ENCODE measurements around the gene SLC8A2. TPM values are rescaled to one million over a fixed set of nuclear protein-coding genes. Genes with fewer than 3 reads are reported as not detected.
A peak's percentile ranks its signal among the peaks of the same experiment; 100 is the strongest.

SLC8A2 gene
- total and polyA plus RNA-seq, 10 of the 15 experiments (the other 5 are each of a cell fraction or from before 2014, with no cell fraction given): not detected

GRCh38 chr19:47435883-47436417 is 35.7 kb downstream of the SLC8A2 start:
- no peak overlapping the region for H3K27ac ChIP-seq (ENCODE audit: control insufficient read depth, insufficient read depth)
- peak; percentile 27; the same call in 2 of the 3 replicates for ATAC-seq
- no peaks in the 10 kb centered on the region for H3K79me2 ChIP-seq (ENCODE audit: control insufficient read depth, insufficient read depth, low read length)
- no peaks in the 10 kb centered on the region for H3K36me3 ChIP-seq (ENCODE audit: control insufficient read depth in 2 of 2, insufficient read depth in 2 of 2, low read length in 1 of 2)
- no peaks in the 10 kb centered on the region for H3K9me3 ChIP-seq (replicated peaks; ENCODE audit: control insufficient read depth, insufficient read depth, low read length)
- no peak overlapping the region for H3K9ac ChIP-seq (ENCODE audit: control insufficient read depth, insufficient read depth, low read length)
- no peak overlapping the region for H2AFZ ChIP-seq (ENCODE audit: control insufficient read depth, low read depth, low read length)
- BruUV-seq (replicated peaks): no TSS peak
- no peak for DNase-seq (ENCODE audit: low read depth, low spot score)
- intact Hi-C loops (cut with micrococcal nuclease; ENCODE audit: unreplicated experiment) (loop anchor here (1.0 to 2.0 kb wide), 4 partner anchors 47 to 271 kb away; partner anchors contain the start of gene NAPA), in situ Hi-C loops (cut with MboI) (loop anchor here (5.0 kb wide), 1 partner anchor 271 kb away; no protein-coding TSS in a partner anchor)
- H3K4me1 ChIP-seq (ENCODE audit: control insufficient read depth, insufficient read depth, low read length): no peaks in the 10 kb centered on the region; the same call in none of the 2 replicates
- 30% methylated on average over 6 of the region's 6 CpGs for WGBS (ENCODE audit: insufficient coverage, insufficient replicate concordance, low lambda C conversion rate, missing lambda C conversion rate)
- no peak overlapping the region for H3K4me2 ChIP-seq (ENCODE audit: control insufficient read depth, insufficient read depth)
- H3K4me3 ChIP-seq: no peak overlapping the region
- no peak for FAIRE-seq
- ChIA-PET POLR2A (interaction anchor here (0.5 to 1.1 kb wide), 4 partner anchors 139 to 1969 kb away, joined by 3 to 5 read pairs (median 4); no protein-coding TSS in a partner anchor), RAD21 (ENCODE audit: unreplicated experiment) (interaction anchor here (0.6 to 3.0 kb wide), 11 partner anchors 8 to 277 kb away, joined by 3 to 47 read pairs (median 8); partner anchors contain the start of genes EHD2, KPTN and NAPA), CTCF (interaction anchor here (0.6 to 9.9 kb wide), 17 partner anchors 8 to 355 kb away, joined by 3 to 163 read pairs (median 5); partner anchors contain the start of genes EHD2, KPTN and NAPA), SMC1A (ENCODE audit: uncharacterized antibody, unreplicated experiment) (interaction anchor here (1.0 to 3.4 kb wide), 6 partner anchors 7 to 270 kb away, joined by 3 to 49 read pairs (median 4); partner anchors contain the start of gene NAPA)
- no peak for TF ChIP-seq MYB (IDR thresholded peaks at IDR 0.05; ENCODE audit: borderline replicate concordance, low read depth, low read length)
- TF ChIP-seq FOS (IDR thresholded peaks at IDR 0.05; ENCODE audit: borderline replicate concordance, extremely low read depth, insufficient read length): no peak
- no peak for TF ChIP-seq PRDM15 (CRISPR knock-in tag; IDR thresholded peaks at IDR 0.05)
- TF ChIP-seq RAD51 (IDR thresholded peaks at IDR 0.05): no peak
- no peak for TF ChIP-seq CREB1 (IDR thresholded peaks at IDR 0.05; ENCODE audit: low read depth)
- TF ChIP-seq, protein P1, sequence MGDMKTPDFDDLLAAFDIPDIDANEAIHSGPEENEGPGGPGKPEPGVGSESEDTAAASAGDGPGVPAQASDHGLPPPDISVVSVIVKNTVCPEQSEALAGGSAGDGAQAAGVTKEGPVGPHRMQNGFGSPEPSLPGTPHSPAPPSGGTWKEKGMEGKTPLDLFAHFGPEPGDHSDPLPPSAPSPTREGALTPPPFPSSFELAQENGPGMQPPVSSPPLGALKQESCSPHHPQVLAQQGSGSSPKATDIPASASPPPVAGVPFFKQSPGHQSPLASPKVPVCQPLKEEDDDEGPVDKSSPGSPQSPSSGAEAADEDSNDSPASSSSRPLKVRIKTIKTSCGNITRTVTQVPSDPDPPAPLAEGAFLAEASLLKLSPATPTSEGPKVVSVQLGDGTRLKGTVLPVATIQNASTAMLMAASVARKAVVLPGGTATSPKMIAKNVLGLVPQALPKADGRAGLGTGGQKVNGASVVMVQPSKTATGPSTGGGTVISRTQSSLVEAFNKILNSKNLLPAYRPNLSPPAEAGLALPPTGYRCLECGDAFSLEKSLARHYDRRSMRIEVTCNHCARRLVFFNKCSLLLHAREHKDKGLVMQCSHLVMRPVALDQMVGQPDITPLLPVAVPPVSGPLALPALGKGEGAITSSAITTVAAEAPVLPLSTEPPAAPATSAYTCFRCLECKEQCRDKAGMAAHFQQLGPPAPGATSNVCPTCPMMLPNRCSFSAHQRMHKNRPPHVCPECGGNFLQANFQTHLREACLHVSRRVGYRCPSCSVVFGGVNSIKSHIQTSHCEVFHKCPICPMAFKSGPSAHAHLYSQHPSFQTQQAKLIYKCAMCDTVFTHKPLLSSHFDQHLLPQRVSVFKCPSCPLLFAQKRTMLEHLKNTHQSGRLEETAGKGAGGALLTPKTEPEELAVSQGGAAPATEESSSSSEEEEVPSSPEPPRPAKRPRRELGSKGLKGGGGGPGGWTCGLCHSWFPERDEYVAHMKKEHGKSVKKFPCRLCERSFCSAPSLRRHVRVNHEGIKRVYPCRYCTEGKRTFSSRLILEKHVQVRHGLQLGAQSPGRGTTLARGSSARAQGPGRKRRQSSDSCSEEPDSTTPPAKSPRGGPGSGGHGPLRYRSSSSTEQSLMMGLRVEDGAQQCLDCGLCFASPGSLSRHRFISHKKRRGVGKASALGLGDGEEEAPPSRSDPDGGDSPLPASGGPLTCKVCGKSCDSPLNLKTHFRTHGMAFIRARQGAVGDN (IDR thresholded peaks at IDR 0.05): no peak
- TF ChIP-seq ATF2 (IDR thresholded peaks at IDR 0.05; ENCODE audit: low read length): no peak
- TF ChIP-seq MTA2 (IDR thresholded peaks at IDR 0.05; ENCODE audit: low read depth): no peak
- no peak for TF ChIP-seq FOXK2 (IDR thresholded peaks at IDR 0.05)
- TF ChIP-seq YBX1 (IDR thresholded peaks at IDR 0.05): no peak
- TF ChIP-seq TBL1XR1 (IDR thresholded peaks at IDR 0.05; ENCODE audit: low read depth, low read length): no peak
- TF ChIP-seq ZNF274 (IDR thresholded peaks at IDR 0.05; ENCODE audit: insufficient read depth, insufficient read length): no peak
- H3K27me3 ChIP-seq (replicated peaks in 1 of 2; ENCODE audit: control insufficient read depth in 2 of 2, insufficient read depth in 2 of 2, low read length in 1 of 2): peaks cover 0 to 2% of the 10 kb centered on the region in 2 experiments; a peak in 2 of 4 replicates
- no peaks in the 10 kb centered on the region for H4K20me1 ChIP-seq (ENCODE audit: control insufficient read depth, insufficient read depth)
